ENCODE results near the gene RBM4B. TPM values are rescaled to one million over a fixed set of nuclear protein-coding genes. Genes with fewer than 3 reads are reported as not detected.

The RBM4B gene
- total RNA-seq, 1 donor from 2014 or later = 11.1 TPM

DNA sequence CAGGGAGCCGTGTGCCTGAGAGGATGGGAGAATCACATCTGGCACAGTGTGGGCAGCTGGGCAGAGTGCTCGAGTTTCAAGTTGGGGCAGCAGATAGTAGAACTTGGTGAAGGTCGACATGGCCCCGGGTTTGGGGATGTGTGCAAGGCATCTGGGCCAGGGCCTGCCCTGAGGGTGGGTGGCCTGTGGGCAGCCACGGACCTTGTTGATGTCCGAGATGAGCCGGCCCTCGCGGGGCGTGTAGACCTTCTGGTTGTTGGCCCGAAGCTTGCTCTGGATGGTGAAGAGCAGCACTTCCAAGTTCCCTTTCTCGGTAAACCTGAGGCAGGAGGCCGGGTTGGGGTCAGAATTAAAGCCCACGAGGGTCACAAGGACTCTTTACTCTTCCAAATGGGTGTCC is 31.0 kb upstream of the RBM4B start:
- DNase-seq (ENCODE audit: low spot score) = no peak
- intact Hi-C loops (cut with DNase I) = no loop called here

DNA sequence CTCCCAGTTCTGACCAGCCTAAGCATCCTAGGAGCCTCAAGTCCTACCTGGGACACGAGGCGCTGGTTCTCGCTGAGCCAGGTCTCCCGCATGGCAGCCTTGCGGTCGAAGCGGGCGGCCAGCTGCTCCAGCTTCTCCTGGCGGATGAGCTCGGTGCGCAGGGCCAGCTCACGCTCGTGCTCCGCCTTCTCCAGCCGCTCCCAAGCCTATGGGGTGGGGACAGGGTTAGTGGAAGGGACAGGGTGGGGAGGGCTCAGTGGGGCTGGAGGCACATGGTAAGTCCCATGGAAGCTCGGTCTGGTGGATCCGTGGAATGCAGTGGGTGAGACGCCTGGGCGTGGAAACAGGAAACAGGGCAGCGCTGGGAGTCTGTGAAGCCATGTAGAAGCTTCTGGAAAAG is 30.4 kb upstream of the RBM4B start:
- intact Hi-C loops (cut with DNase I) = no loop called here
- no peak for DNase-seq (ENCODE audit: low spot score)

- DNase-seq (ENCODE audit: low spot score) = no peak
- intact Hi-C loops (cut with DNase I) = no loop called here
These were observed 29.8 kb upstream of the RBM4B start for GRCh38 chr11:66707486-66707885.

- intact Hi-C loops (cut with DNase I) = no loop called here
These were observed 29.3 kb upstream of the RBM4B start for GRCh38 chr11:66706989-66707388.

DNA sequence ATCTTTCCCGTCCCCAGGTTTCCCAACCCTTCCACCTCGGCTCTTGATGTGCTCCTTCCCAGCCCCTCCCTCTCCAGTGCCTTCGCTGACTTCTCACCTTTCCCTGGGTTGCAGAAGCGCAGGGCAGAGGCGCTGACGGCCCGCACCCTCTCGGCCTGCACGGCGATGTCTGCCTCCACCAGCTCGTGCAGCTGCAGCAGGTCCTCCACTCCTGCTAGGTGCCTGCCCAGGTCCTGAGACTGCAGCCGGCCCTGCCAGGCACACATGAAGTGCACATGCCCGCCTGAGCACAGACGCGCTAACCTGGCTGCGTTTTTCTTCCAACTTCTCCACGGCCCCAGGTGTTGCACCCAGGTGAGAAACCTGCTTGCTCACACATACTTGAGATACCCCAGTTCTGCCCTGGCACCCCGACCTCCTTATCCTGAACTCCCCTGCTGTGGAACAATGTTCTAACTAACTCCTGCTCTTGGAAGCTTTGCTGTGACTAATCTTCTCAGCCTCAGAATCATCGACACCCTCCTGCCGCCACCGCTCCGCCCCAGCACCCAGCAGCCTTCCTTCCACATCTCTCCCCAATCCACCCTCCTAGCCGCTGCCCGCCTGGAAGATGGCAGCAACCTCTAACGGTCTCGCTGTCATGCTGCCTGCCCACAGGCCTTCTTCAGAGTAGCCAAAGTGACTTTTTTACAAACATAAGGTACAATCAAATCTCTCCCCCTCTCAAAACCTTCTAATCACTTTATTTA is 28.1 kb upstream of the RBM4B start:
- no peak for DNase-seq (ENCODE audit: low spot score)
- intact Hi-C loops (cut with DNase I) = no loop called here

More at GRCh38 chr11:66706989-66707388, 29.3 kb upstream of the RBM4B start:
- no peak for DNase-seq (ENCODE audit: low spot score)

DNA sequence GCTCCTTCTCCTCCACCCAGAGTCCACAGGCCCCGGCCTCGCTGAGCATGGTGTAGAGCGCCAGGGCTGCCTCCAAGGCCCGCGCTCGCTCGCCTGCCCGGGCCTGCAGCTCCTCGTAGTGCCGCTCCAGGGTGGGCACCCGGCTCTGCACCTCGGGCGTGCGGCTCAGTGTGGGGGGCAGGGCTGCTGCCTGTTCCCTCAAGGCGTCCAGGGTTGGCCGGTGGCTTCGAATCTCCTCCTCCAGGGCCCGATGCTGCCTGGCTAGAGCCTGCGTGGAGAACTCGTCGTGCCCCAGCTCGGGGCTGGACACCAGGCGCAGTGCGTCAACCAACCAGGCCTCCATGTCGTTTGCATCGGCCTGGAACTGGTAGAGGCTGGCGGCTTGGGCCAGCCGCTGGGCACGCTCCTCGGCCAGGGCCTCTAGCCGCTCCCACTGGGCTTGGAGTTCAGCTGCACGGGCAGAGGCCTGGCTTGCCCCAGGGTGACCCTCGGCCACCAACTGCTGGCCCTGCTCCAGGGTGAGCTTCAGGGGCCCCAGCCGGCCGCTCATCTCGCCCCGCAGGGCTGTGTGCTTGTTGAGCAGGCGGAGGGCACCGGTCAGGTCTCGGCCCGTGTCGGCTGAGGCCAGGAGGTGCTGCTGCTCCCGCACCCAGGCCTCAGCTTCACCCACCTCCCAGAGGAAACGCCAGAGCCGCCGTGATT is 27.1 kb upstream of the RBM4B start:
- intact Hi-C loops (cut with DNase I) = no loop called here

DNA sequence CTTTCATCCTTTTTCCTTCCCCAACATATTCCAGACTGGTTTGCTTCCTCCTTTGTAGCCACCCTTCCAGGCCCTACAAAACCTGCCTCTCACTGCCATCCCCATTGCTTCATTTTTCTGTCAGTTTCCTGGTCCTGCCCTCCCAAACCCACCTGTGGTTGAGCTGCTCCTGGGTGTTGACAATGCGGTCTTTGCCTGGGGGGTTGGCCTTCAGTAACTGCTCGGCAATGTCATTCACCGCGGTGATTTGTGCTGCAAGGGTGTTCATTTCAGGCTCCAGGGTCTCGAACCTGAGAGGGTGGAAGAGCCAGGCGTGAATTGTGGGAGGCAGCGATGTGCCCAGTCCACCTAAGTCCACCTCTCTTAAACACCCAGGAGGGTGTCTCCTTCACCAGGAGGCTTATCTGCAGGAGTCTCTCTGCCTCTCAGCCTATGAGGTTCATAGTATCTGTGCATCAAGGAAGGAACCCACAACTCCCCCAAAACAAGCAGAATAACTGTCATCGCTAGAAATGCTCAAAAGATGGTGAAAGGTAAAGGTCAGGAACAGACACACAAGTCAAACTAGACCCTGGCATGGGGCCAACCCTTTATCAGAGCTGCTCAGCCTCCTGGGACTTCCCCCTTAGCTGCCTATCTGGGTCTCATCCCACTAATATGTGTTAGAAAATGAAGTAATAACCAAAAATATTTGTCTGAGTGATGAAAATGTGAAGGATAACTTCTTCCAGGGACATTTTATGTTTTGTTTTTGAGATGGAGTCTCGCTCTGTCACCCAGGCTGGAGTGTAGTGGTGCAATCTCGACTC is 23.9 kb upstream of the RBM4B start:
- intact Hi-C loops (cut with DNase I) = no loop called here
- no peak for DNase-seq (ENCODE audit: low spot score)

More for the DNA sequence above, 27.1 kb upstream of the RBM4B start:
- no peak for DNase-seq (ENCODE audit: low spot score)

- no peak for DNase-seq (ENCODE audit: low spot score)
- intact Hi-C loops (cut with DNase I) = no loop called here
These were observed 23.1 kb upstream of the RBM4B start for GRCh38 chr11:66700742-66701141.

DNA sequence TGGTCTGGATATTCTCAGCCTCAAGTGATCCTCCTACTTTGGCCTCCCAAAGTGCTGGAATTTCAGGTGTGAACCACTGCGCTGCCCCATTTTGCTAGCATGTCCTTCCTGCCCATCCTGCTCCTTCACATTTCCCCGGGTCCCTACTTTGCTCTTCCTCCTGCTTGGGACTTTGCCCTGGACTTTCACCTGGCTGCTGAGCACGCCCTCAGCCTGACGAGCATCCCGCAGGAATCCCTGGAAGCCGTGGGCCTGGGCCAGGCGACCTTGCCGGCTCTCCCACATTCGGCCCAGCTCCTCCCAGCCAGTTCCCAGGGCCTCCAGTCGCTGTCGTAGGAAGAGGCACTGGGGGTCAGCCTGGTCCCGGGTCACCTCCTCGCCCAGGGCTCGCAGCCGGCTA is 22.6 kb upstream of the RBM4B start:
- DNase-seq (ENCODE audit: low spot score) = no peak
- intact Hi-C loops (cut with DNase I) = no loop called here

GRCh38 chr11:66698491-66698890 is 20.8 kb upstream of the RBM4B start:
- no peak for DNase-seq (ENCODE audit: low spot score)
- intact Hi-C loops (cut with DNase I) = no loop called here

GRCh38 chr11:66697988-66698387 is 20.3 kb upstream of the RBM4B start:
- no peak for DNase-seq (ENCODE audit: low spot score)
- intact Hi-C loops (cut with DNase I) = no loop called here

- intact Hi-C loops (cut with DNase I) = no loop called here
These were observed 18.5 kb upstream of the RBM4B start for GRCh38 chr11:66696146-66696545.

DNA sequence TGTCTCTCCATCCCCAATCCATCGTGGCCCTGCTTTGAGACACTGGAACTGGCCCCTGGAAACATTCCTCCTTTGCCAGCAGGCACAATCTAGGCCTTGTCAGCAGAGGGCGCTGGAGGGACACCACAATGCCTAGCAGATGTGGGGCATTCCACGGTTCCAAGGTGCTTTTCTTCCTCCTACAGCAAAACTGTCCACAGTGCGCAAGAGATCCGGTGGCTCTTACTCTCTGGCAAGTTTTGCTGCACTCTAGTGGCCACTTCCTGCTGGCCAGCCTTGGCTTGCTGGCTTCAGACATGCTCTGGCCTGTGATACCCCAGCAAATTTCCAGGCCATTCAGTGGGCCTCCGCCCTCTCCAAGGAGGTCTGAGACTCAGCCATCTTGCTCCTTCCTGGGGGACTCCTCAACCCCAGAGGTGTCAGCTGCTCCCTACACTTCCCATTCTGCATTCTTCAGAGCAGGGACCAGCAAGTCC is 17.1 kb upstream of the RBM4B start:
- DNase-seq (ENCODE audit: low spot score) = peak; percentile 90
- intact Hi-C loops (cut with DNase I) = loop anchor here (1.0 kb wide), 1 partner anchor 140 kb away; no protein-coding TSS in a partner anchor

More at GRCh38 chr11:66696146-66696545, 18.5 kb upstream of the RBM4B start:
- DNase-seq (ENCODE audit: low spot score) = no peak

DNA sequence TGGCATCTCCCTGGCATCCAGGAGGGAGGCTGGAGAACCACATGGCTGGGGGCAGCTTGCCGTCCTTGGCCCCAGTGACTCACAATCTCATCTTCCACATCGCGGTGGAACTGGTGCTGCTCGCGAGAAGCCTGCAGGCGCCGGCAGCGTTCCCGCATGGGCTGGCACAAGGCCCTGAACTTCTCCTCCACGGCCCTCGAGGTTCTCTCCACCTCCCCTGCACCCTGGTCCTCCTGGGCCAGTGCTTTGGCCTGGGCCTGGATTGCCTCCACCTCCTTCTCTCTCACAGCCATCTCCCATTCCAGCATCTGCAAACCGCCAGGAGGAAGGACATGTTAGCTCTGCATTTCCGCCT is 16.3 kb upstream of the RBM4B start:
- intact Hi-C loops (cut with DNase I) = loop anchor here (1.0 kb wide), 1 partner anchor 140 kb away; no protein-coding TSS in a partner anchor
- no peak for DNase-seq (ENCODE audit: low spot score)

DNA sequence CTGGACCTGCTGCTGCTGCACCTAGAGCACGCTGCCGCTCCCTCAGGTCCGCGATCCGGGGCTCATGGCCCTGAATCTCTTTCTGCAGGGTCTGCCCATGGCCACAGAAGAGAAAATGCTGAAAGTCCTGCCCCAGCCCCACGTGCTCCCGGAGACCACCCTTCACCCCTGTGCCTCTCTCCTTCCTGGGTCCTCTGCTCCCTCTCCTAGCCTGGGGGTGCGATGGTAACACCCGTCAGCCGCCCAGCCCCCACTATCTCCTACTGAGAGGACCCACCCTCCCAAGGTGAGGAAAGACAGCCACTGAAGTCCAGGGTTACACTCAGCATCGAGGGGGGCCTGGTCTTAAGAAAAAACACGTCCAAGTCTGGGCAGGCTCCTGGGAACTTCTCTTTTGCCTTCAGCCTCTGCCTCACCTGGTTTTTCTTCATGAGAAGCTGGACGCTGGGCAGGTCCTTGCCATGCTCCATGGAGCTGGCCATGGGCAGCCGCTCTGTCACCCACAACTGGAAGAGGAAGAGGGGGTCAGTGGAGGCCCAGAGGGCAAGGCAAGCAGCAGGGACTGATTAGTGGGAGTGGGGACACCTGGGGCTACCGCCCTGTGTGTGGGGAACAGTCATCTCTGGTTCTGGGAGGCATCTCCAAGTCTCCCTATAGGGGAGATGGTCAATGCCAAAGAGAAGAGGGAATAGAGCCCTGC is 15.8 kb upstream of the RBM4B start:
- DNase-seq (ENCODE audit: low spot score) = no peak
- intact Hi-C loops (cut with DNase I) = loop anchor here (1.0 kb wide), 1 partner anchor 141 kb away; no protein-coding TSS in a partner anchor

DNA sequence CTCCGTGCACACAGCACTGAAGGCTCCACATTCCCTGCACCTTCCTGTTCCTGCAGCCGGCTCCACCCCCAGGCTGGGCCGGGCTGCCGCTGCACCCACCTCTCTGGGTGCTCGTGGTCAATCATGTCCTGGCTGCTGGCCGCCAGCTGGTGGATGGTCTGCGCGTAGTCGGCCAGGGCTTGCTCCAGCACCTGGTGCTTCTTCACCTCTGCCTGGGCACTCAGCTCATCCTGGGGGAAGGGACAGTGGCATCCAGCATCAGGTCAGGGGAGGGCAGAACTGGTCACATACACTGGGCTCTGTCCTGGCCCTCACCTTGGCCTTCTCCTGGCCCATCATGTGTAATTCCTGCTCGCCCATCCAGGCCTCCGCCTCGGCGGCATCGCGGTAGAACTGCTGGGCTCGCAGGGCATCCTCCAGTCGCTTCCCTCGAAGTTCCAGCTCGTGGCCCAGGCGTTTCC is 15.2 kb upstream of the RBM4B start:
- intact Hi-C loops (cut with DNase I) = no loop called here
- no peak for DNase-seq (ENCODE audit: low spot score)

GRCh38 chr11:66692446-66692845 is 14.8 kb upstream of the RBM4B start:
- no peak for DNase-seq (ENCODE audit: low spot score)
- intact Hi-C loops (cut with DNase I) = no loop called here

DNA sequence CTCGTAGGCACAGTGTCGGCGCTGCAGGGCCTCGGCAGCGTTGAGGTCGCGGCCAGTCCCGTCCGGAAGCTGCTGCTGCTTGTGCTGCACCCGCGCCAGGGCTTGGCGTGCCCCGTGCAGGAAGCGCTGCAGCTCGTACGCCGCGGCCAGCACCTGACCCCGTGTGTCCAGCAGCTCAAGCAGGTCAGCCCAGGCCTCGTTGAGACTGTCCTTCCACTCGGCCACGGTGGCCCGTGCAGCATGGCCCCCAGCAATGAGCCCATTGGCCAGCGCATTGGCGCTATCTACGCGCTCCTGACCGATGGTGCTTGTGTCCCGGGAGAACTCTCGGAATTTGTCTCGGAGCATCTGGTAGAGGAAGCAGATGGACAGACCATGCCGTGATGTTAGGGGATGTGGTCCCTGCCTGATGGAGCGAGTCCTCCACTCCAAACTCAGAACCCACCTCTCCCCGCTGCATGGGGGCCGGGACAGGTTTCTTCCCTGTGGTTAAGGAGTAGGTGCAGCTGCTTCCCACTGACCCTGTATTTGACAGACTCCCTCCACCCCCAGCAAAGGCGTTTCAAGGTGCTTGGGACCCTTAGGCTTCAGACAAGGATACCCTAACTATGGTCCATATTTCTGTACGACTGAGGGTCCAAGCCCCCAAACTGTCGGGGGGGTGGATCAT is 13.8 kb upstream of the RBM4B start:
- DNase-seq (ENCODE audit: low spot score) = no peak
- intact Hi-C loops (cut with DNase I) = no loop called here

Measured in cardiac septum (tissue), 1 donor.